Liver (tissue), 9 donors: Measurements from ENCODE around the gene SELENOI. TPM values are rescaled to one million over a fixed set of nuclear protein-coding genes. Genes with fewer than 3 reads are reported as not detected.
"Not testable (repeated sequence)": the region's sequence is repeated elsewhere in the genome, so short reads cannot be mapped to it uniquely, and the experiment has no call there.

Source experiments
- DNase-seq: peaks from one replicate; pipeline ENCODE4 v3.0.0-alpha.2; 2017; ENCODE audit warnings: low spot score
- H3K27ac ChIP-seq, 2 donors: one replicate each; pipeline ENCODE4 v1.7.0; 2013; ENCODE audit warnings: inconsistent platforms in 2 of 2, low read length in 2 of 2, control low read depth in 1 of 2, low read depth in 1 of 2, mild to moderate bottlenecking in 1 of 2
- H3K27me3 ChIP-seq, 4 donors: one replicate each; pipeline versions ENCODE4 v1.6.1 to v1.7.0; 2013; ENCODE audit warnings: low read length in 3 of 4, inconsistent platforms in 1 of 4, mild to moderate bottlenecking in 1 of 4, moderate library complexity in 1 of 4; ENCODE audit not compliant: control insufficient read depth in 4 of 4, insufficient read depth in 4 of 4
- H3K36me3 ChIP-seq, 4 donors: one replicate each; pipeline versions ENCODE4 v1.6.1 to v1.7.0; 2013; ENCODE audit warnings: low read length in 3 of 4, mild to moderate bottlenecking in 3 of 4, low read depth in 1 of 4, moderate library complexity in 1 of 4; ENCODE audit not compliant: control insufficient read depth in 4 of 4, insufficient read depth in 3 of 4
- H3K4me1 ChIP-seq, 4 donors: one replicate each; pipeline versions ENCODE4 v1.6.1 to v1.7.0; 2013; ENCODE audit warnings: low read length in 3 of 4, mild to moderate bottlenecking in 3 of 4, moderate library complexity in 1 of 4; ENCODE audit not compliant: control insufficient read depth in 4 of 4, insufficient read depth in 4 of 4
- H3K4me3 ChIP-seq, 3 donors: one replicate each; pipeline versions ENCODE4 v1.6.1 to v1.7.0; 2013; ENCODE audit warnings: low read length in 3 of 3, control low read depth in 1 of 3, low read depth in 1 of 3, mild to moderate bottlenecking in 1 of 3
- H3K9ac ChIP-seq, 2 donors: one replicate each; pipeline ENCODE4 v1.7.0; 2013; ENCODE audit warnings: low read length in 2 of 2, mild to moderate bottlenecking in 2 of 2, moderate library complexity in 2 of 2, control low read depth in 1 of 2, low read depth in 1 of 2
- H3K9me3 ChIP-seq, 4 donors: one replicate each; pipeline versions ENCODE4 v1.6.1 to v1.7.0; 2013; ENCODE audit warnings: low read length in 3 of 4; ENCODE audit not compliant: control insufficient read depth in 4 of 4
- EGR1 ChIP-seq, 2 donors: IDR thresholded peaks; 2 replicates each; pipeline ENCODE4 v1.6.1; 2016 to 2018; ENCODE audit warnings: antibody characterized with exemption in 2 of 2, low read depth in 2 of 2
- FOXA1 ChIP-seq: IDR thresholded peaks from 2 replicates; pipeline ENCODE4 v1.6.1; 2016; ENCODE audit warnings: antibody characterized with exemption
- FOXA2 ChIP-seq: IDR thresholded peaks from 2 replicates; pipeline ENCODE4 v1.6.1; 2016; ENCODE audit warnings: antibody characterized with exemption
- GABPA ChIP-seq, 2 donors: IDR thresholded peaks in 1 of 2; conservative IDR thresholded peaks in 1 of 2; 2 replicates each; pipeline ENCODE4 v1.6.1; 2016; ENCODE audit warnings: antibody characterized with exemption in 2 of 2, mild to moderate bottlenecking in 1 of 2, moderate library complexity in 1 of 2
- HNF4A ChIP-seq, 2 donors: conservative IDR thresholded peaks; 2 replicates each; pipeline ENCODE4 v1.6.1; 2016; ENCODE audit warnings: antibody characterized with exemption in 2 of 2, mild to moderate bottlenecking in 2 of 2
- HNF4G ChIP-seq: IDR thresholded peaks from 2 replicates; pipeline ENCODE4 v1.6.1; 2016; ENCODE audit warnings: antibody characterized with exemption
- JUND ChIP-seq, 2 donors: IDR thresholded peaks; 2 replicates each; pipeline ENCODE4 v1.6.1; 2016; ENCODE audit warnings: antibody characterized with exemption in 2 of 2
- NR2F2 ChIP-seq: IDR thresholded peaks from 2 replicates; pipeline ENCODE4 v1.6.1; 2016; ENCODE audit warnings: antibody characterized with exemption
- RAD21 ChIP-seq, 2 donors: IDR thresholded peaks; 2 replicates each; pipeline ENCODE4 v1.6.1; 2016; ENCODE audit warnings: antibody characterized with exemption in 2 of 2, mild to moderate bottlenecking in 2 of 2
- RXRA ChIP-seq, 2 donors: IDR thresholded peaks; 2 replicates each; pipeline ENCODE4 v1.6.1; 2017 to 2018; ENCODE audit warnings: antibody characterized with exemption in 2 of 2, mild to moderate bottlenecking in 1 of 2
- SP1 ChIP-seq: IDR thresholded peaks from 2 replicates; pipeline ENCODE4 v1.6.1; 2018; ENCODE audit warnings: antibody characterized with exemption, mild to moderate bottlenecking
- TAF1 ChIP-seq: conservative IDR thresholded peaks from 2 replicates; pipeline ENCODE4 v1.6.1; 2016; ENCODE audit warnings: antibody characterized with exemption, mild to moderate bottlenecking
- YY1 ChIP-seq: IDR thresholded peaks from 2 replicates; pipeline ENCODE4 v1.6.1; 2016; ENCODE audit warnings: antibody characterized with exemption, mild to moderate bottlenecking
- WGBS: extraction: QIAGEN DNeasy Blood & Tissue Kit; methylation state at CpG from one replicate; pipeline ENCODE4 v1.1.7; 2013; 5-methylcytosine and 5-hydroxymethylcytosine counted together
- polyA plus RNA-seq, 2 donors: library from polyadenylated mRNA; stranded (reverse) in 1 of 2; unstranded in 1 of 2; fragments of 200-250 nt in 1 of 2; fragments of >200 nt in 1 of 2; fragmentation: Nextera tagmentation in 1 of 2; extraction: Ambion mirVana in 1 of 2; gene quantifications; one replicate each; pipeline versions ENCODE4 v1.2.1 to v1.2.3, GENCODE V29; 2013 to 2015
- total RNA-seq, 2 donors: library from RNA; depleted of rRNA; stranded (reverse); fragments of >200 nt; gene quantifications; one replicate each; pipeline ENCODE4 v1.2.3, GENCODE V29; 2014
- TF ChIP-seq, protein P1 (sequence below): fragments of 150-350 bp; IDR thresholded peaks from 2 replicates; pipeline ENCODE4 v1.5.1; 2017; ENCODE audit warnings: improper control_type of control experiment, low read depth, low read length; ENCODE audit not compliant: missing input control
- TF ChIP-seq, protein P2 (sequence below): IDR thresholded peaks from 2 replicates; pipeline ENCODE4 v1.6.1; 2016; ENCODE audit warnings: antibody characterized with exemption
- TF ChIP-seq, protein P3 (sequence below): IDR thresholded peaks from 2 replicates; pipeline ENCODE4 v1.6.1; 2016; ENCODE audit warnings: antibody characterized with exemption
- TF ChIP-seq, protein P4 (sequence below): IDR thresholded peaks from 2 replicates; pipeline ENCODE4 v1.6.1; 2016; ENCODE audit warnings: antibody characterized with exemption
- TF ChIP-seq, protein P5 (sequence below): IDR thresholded peaks from 2 replicates; pipeline ENCODE4 v1.6.1; 2016; ENCODE audit warnings: antibody characterized with exemption, mild to moderate bottlenecking
- donor health status: healthy.
- donor health status: healthy.
- donor health status: healthy.
- donor health status: healthy.
- donor health status: healthy.

Gene SELENOI
- total and polyA plus RNA-seq, 4 donors = 6.2 to 55.9 (median 17.5) TPM

DNA sequence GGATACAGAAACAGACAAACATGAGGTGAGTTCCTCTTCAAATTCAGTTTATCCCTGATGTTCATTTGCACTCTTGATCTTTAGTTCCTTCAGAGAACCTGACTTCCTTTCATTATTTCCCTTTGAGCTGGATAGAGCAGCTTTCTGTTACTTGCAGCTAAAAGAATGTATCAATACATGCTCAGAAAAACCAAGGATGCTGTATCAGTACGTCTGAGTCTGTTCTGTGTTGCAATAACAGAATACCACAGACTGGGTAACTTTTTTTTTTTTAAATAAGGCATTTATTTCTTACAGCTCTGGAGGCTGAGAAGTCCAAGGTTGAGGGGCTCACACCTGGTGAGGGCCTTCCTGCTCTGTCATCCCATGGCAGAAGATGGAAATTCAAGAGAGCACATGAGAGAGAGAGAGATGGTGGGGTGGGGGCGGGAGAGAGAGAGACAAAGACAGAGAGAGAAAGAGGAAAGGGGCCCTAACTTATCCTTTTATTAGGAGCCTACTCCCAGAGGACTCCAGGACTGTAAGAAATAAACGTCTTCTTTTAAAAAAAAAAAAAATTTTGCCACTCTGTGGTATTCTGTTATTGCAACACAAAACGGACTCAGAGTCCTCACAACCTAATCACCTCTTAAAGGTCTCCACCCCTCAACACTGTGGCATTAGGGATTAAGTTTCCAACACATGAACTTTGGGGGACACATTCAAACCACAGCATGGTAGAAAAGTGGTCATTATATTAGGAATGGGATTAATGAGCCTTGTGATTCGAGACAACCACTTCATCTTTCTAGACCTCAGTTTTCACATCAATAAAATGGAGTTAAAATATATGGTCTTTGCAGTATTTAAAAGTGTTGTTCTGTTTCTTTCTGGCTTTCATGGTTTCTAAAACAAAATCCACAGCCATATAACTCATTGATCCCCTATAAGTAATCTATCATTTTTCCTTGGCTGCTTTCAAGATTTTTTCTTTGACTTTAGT lies 18.4 kb upstream of the SELENOI start (continued):
- TF ChIP-seq, protein P1, sequence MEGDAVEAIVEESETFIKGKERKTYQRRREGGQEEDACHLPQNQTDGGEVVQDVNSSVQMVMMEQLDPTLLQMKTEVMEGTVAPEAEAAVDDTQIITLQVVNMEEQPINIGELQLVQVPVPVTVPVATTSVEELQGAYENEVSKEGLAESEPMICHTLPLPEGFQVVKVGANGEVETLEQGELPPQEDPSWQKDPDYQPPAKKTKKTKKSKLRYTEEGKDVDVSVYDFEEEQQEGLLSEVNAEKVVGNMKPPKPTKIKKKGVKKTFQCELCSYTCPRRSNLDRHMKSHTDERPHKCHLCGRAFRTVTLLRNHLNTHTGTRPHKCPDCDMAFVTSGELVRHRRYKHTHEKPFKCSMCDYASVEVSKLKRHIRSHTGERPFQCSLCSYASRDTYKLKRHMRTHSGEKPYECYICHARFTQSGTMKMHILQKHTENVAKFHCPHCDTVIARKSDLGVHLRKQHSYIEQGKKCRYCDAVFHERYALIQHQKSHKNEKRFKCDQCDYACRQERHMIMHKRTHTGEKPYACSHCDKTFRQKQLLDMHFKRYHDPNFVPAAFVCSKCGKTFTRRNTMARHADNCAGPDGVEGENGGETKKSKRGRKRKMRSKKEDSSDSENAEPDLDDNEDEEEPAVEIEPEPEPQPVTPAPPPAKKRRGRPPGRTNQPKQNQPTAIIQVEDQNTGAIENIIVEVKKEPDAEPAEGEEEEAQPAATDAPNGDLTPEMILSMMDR = no peak

DNA sequence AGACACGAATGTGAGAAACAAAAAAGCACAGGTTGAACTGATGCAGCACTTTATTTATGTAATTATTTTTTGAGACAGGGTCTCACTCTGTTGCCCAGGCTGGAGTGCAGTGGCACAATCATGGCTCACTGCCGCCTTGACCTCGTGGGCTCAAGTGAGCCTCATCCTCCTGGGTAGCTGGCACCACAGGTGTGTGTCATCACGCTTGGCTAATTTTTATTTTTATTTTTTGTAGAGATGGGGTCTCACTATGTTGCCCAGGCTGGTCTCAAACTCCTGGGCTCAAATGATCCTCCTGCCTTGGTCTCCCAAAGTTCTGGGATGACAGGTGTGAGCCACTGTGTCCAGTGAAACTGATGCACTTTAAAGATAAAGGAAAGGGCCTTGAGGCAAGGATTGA lies 16.9 kb upstream of the SELENOI start:
- H3K4me3 ChIP-seq, H3K9me3 ChIP-seq, H3K27ac ChIP-seq, DNase-seq, H3K9ac ChIP-seq, H3K36me3 ChIP-seq, H3K4me1 ChIP-seq, H3K27me3 ChIP-seq: not testable (repeated sequence)
- WGBS = 95% methylated on average over 4 of the region's 4 CpGs

DNA sequence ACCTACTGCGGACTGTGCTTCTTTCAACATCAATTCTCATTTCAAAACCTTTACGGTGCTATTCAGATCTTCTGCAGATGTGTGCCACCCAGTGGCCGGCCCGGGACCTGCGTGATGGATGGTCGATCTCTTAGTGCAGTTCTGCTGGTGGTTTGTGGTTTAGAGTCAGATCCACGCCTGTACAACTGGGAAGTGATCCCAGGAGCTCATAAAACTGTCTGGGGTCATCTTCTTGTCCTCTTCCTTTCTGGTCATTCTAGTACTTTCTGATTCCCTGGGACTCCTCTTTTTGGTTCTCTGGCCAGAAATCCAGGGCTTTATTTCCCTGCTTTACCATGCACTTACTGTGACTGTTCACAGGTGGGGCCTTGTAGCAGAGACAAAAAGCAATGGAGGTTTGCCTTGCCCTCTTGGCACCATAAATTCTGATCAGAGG lies 15.8 kb upstream of the SELENOI start:
- 2% methylated on average over 7 of the region's 7 CpGs for WGBS

More for the DNA sequence above, 15.8 kb upstream of the SELENOI start:
- TF ChIP-seq HNF4G (no peak), GABPA (IDR thresholded peaks at IDR 0.05 in 1 of 2, conservative IDR thresholded peaks at IDR 0.05 in 1 of 2) (no peak), FOXA2 (no peak), EGR1 (IDR thresholded peaks at IDR 0.05; ENCODE audit: low read depth in 2 of 2) (no peak), FOXA1 (no peak), SP1 (no peak), HNF4A (conservative IDR thresholded peaks at IDR 0.05) (peak in 1 of 2 donors; percentile 23), RXRA (IDR thresholded peaks at IDR 0.05) (peak in 1 of 2 donors; percentile 36), TAF1 (no peak), YY1 (no peak), NR2F2 (no peak), RAD21 (IDR thresholded peaks at IDR 0.05) (peak; percentile 96 to 97), JUND (IDR thresholded peaks at IDR 0.05) (no peak)
- TF ChIP-seq, protein P1 = peak; percentile 89
- TF ChIP-seq, protein P2, sequence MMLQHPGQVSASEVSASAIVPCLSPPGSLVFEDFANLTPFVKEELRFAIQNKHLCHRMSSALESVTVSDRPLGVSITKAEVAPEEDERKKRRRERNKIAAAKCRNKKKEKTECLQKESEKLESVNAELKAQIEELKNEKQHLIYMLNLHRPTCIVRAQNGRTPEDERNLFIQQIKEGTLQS = no peak
- TF ChIP-seq, protein P3, sequence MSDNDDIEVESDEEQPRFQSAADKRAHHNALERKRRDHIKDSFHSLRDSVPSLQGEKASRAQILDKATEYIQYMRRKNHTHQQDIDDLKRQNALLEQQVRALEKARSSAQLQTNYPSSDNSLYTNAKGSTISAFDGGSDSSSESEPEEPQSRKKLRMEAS = no peak
- TF ChIP-seq, protein P4, sequence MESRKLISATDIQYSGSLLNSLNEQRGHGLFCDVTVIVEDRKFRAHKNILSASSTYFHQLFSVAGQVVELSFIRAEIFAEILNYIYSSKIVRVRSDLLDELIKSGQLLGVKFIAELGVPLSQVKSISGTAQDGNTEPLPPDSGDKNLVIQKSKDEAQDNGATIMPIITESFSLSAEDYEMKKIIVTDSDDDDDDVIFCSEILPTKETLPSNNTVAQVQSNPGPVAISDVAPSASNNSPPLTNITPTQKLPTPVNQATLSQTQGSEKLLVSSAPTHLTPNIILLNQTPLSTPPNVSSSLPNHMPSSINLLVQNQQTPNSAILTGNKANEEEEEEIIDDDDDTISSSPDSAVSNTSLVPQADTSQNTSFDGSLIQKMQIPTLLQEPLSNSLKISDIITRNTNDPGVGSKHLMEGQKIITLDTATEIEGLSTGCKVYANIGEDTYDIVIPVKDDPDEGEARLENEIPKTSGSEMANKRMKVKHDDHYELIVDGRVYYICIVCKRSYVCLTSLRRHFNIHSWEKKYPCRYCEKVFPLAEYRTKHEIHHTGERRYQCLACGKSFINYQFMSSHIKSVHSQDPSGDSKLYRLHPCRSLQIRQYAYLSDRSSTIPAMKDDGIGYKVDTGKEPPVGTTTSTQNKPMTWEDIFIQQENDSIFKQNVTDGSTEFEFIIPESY = no peak
- TF ChIP-seq, protein P5, sequence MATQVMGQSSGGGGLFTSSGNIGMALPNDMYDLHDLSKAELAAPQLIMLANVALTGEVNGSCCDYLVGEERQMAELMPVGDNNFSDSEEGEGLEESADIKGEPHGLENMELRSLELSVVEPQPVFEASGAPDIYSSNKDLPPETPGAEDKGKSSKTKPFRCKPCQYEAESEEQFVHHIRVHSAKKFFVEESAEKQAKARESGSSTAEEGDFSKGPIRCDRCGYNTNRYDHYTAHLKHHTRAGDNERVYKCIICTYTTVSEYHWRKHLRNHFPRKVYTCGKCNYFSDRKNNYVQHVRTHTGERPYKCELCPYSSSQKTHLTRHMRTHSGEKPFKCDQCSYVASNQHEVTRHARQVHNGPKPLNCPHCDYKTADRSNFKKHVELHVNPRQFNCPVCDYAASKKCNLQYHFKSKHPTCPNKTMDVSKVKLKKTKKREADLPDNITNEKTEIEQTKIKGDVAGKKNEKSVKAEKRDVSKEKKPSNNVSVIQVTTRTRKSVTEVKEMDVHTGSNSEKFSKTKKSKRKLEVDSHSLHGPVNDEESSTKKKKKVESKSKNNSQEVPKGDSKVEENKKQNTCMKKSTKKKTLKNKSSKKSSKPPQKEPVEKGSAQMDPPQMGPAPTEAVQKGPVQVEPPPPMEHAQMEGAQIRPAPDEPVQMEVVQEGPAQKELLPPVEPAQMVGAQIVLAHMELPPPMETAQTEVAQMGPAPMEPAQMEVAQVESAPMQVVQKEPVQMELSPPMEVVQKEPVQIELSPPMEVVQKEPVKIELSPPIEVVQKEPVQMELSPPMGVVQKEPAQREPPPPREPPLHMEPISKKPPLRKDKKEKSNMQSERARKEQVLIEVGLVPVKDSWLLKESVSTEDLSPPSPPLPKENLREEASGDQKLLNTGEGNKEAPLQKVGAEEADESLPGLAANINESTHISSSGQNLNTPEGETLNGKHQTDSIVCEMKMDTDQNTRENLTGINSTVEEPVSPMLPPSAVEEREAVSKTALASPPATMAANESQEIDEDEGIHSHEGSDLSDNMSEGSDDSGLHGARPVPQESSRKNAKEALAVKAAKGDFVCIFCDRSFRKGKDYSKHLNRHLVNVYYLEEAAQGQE = no peak
- H3K36me3 ChIP-seq = no peaks in the 10 kb centered on the region
- DNase-seq = peak; percentile 84
- H3K4me3 ChIP-seq = no peak overlapping the region
- no peaks in the 10 kb centered on the region for H3K4me1 ChIP-seq
- H3K9me3 ChIP-seq = no peaks in the 10 kb centered on the region
- no peak overlapping the region for H3K27ac ChIP-seq
- H3K9ac ChIP-seq = no peak overlapping the region
- H3K27me3 ChIP-seq = no peaks in the 10 kb centered on the region
